GM23248 (cell line): ENCODE results near the gene CAPN11.

ENCODE experiments used
- EZH2 ChIP-seq: fragments of 200-600 bp; sonication (generic); IDR thresholded peaks from 2 replicates; pipeline ENCODE4 v1.6.1; 2018; ENCODE audit warnings: antibody characterized with exemption, mild to moderate bottlenecking; ENCODE audit not compliant: insufficient read depth, poor library complexity, severe bottlenecking
- EZH2phosphoT487 ChIP-seq: fragments of 200-600 bp; sonication (generic); IDR thresholded peaks from 2 replicates; pipeline ENCODE4 v1.6.1; 2018; ENCODE audit warnings: antibody characterized with exemption, moderate library complexity, mild to moderate bottlenecking, low read depth; ENCODE audit not compliant: insufficient read depth

DNA sequence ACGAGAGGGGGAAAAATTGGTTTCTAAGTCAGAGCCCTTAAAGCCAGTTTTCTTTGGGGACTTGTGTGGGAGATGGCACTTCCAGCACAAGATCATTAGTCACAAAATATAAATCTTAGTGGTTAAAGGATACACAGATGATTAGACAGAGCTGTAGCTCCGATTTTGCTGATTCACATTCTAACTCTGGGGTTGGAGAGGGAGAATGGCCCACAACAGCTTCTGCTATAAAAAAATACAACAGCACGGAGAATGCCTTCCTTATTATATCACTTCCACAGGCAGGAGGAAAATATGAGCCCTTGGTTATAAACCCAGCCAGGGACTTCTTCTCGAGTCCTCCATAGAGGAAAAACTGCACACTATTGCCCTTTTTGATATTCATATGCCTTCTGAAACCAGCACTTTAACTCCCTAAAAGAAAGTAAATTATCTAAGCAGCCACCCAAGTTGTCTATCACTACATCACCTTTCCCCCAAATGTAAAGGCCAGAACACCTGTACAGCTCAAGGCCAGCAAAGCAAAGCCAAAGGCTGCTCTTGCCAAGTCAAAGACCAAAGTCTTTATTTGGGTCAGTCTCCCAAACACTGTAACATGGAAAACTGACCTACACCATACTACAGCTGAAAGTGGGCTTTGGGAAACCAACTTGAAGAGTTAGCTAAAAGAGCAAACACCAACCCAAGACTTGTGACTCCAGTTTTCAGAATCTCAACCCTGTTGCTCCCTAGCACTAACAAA, 41.8 kb upstream of the CAPN11 start:
- no peak for TF ChIP-seq EZH2phosphoT487
- no peak for TF ChIP-seq EZH2
